Left ventricle myocardium inferior (tissue), 1 donor: ENCODE measurements around the gene STKLD1. TPM values are rescaled to one million over a fixed set of nuclear protein-coding genes. Genes with fewer than 3 reads are reported as not detected.

Source experiments
- DNase-seq: peaks from one replicate; pipeline ENCODE4 v3.0.0-alpha.2; 2020
- H3K27ac ChIP-seq: fragments of 200-600 bp; replicated peaks from 2 replicates; pipeline ENCODE4 v1.8.0; 2021
- H3K27me3 ChIP-seq: fragments of 200-600 bp; 2 replicates; pipeline ENCODE4 v1.8.0; 2021; ENCODE audit warnings: low read depth
- H3K36me3 ChIP-seq: fragments of 200-600 bp; 2 replicates; pipeline ENCODE4 v1.8.0; 2021
- H3K4me1 ChIP-seq: fragments of 200-600 bp; 2 replicates; pipeline ENCODE4 v1.8.0; 2021
- H3K4me3 ChIP-seq: fragments of 200-600 bp; 2 replicates; pipeline ENCODE4 v1.8.0; 2021; ENCODE audit warnings: mild to moderate bottlenecking, moderate library complexity
- H3K9me3 ChIP-seq: fragments of 200-600 bp; replicated peaks from 2 replicates; pipeline ENCODE4 v1.8.0; 2021
- CTCF ChIP-seq: fragments of 200-600 bp; IDR thresholded peaks from 2 replicates; pipeline ENCODE4 v1.8.0; 2021; ENCODE audit warnings: antibody characterized with exemption, mild to moderate bottlenecking, borderline replicate concordance
- intact Hi-C: fragments of 100-400 bp; cut with micrococcal nuclease; formaldehyde crosslinking; loops from one replicate; pipeline ENCODE4 v1.11.0; 2022
- total RNA-seq: library from RNA; stranded (reverse); fragmentation: NEBNext Ultra II Directional; extraction: Animal tissue kit (Norgen Biotek cat#: 25700); gene quantifications from one replicate; pipeline ENCODE4 v1.2.1, GENCODE V29; 2021
- donor health status: DM: no; HTN: yes; CAD: no; lungs with severe emphysema.

The STKLD1 gene
- total RNA-seq, 1 donor from 2014 or later = not detected

- TF ChIP-seq CTCF = no peak
- Histone ChIP-seq H3K4me3 (no peak overlapping the region), H3K27me3 (no peaks in the 10 kb centered on the region), H3K36me3 (peaks cover 59% of the 10 kb centered on the region), H3K27ac (no peak overlapping the region), H3K9me3 (no peaks in the 10 kb centered on the region), H3K4me1 (peaks cover 56% of the 10 kb centered on the region)
- no peak for DNase-seq
- intact Hi-C loops = no loop called here
Observed at GRCh38 chr9:133367778-133368177, 8.4 kb upstream of the STKLD1 start.

DNA sequence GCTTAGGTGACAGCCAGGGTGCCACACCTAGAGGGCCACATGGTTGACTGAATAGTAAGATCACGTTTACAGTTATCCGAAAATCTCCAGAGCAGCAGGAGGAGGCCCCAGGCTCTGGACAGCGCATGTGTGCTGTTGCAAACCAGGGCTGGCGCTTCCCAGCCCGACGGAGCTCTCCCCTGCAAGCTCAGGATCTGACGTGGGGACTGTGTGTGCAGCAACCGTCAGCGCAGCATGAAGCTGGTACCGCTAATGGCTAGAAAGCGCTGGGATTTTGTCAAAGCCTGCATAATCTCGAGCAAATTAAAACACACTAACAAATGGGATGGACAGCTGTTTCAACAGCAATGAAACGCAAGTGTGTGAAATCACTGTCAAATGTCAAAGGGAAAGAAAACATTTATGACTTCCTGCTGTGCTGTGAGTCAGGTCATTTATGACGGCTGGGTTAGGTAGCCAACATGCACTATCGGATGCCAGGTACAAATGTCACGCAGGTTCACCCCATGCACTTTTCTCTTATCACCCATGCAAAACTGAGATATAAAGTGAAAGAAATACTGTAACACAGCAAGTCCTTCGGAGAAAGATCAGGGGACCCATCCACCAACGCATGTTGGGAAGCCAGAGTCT, 7.8 kb upstream of the STKLD1 start:
- H3K27me3 ChIP-seq = no peaks in the 10 kb centered on the region

GRCh38 chr9:133369422-133369821, 6.7 kb upstream of the STKLD1 start:
- Histone ChIP-seq H3K27ac (no peak overlapping the region), H3K36me3 (peaks cover 48% of the 10 kb centered on the region), H3K9me3 (no peaks in the 10 kb centered on the region), H3K4me1 (peaks cover 72% of the 10 kb centered on the region), H3K4me3 (no peak overlapping the region), H3K27me3 (no peaks in the 10 kb centered on the region)
- DNase-seq = no peak
- intact Hi-C loops = no loop called here
- no peak for TF ChIP-seq CTCF

More for the DNA sequence above, 7.8 kb upstream of the STKLD1 start:
- intact Hi-C loops = no loop called here
- Histone ChIP-seq H3K27ac (no peak overlapping the region), H3K9me3 (no peaks in the 10 kb centered on the region), H3K4me1 (peaks cover 62% of the 10 kb centered on the region), H3K36me3 (peaks cover 59% of the 10 kb centered on the region), H3K4me3 (no peak overlapping the region)
- DNase-seq = no peak
- TF ChIP-seq CTCF = no peak

DNA sequence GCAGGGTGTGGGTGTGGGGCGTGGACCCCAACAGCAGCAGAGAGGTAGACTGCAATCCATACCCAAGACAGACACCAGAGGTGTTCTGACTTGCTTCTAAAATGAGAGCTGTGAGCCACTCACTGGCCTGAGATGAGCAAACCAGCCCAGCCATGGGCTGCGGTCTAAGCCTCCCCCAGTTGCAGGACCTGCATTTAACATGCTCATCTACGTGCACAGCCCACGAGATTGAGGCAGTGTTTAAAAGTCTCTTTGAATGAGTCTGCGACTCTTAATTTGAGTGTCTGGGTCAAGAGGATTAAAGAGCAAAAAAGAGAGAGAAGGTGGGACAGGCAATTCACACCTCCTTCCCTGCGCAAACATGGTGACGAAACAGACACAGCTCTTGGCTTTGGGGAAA, 6.2 kb upstream of the STKLD1 start:
- no peak for TF ChIP-seq CTCF
- intact Hi-C loops = no loop called here
- no peak for DNase-seq
- Histone ChIP-seq H3K4me1 (peaks cover 78% of the 10 kb centered on the region), H3K27ac (no peak overlapping the region), H3K27me3 (no peaks in the 10 kb centered on the region), H3K36me3 (peaks cover 43% of the 10 kb centered on the region), H3K4me3 (no peak overlapping the region), H3K9me3 (no peaks in the 10 kb centered on the region)

DNA sequence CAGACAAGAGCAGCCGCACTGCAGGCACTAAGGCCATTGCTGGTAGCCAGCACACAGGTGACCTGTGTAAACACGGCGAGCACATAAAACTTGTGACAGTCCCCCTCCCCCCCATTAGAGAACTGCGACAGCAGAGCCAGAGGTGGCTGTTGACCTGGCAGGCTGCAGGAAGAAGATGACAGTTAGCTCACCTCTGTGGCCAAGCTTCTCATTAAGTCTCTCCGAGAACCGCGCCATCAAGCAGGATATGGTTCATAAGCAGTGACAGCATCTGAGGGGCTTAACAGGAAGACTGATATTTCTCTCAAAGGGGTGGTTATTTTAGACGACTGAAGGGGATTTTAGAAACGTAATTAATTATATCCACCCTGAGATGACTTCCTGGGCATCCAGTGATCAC, 5.5 kb upstream of the STKLD1 start:
- peaks cover 85% of the 10 kb centered on the region for H3K4me1 ChIP-seq
- H3K36me3 ChIP-seq = peaks cover 36% of the 10 kb centered on the region
- DNase-seq = no peak
- intact Hi-C loops = no loop called here
- TF ChIP-seq CTCF = no peak
- H3K9me3 ChIP-seq = no peaks in the 10 kb centered on the region
- no peaks in the 10 kb centered on the region for H3K27me3 ChIP-seq
- H3K27ac ChIP-seq = no peak overlapping the region
- H3K4me3 ChIP-seq = no peak overlapping the region
